Activated CD4-positive, CD25-positive, alpha-beta regulatory T cell treated with anti-CD3 and anti-CD28 coated beads, Interleukin-2, amount 50 U/mL, for 24 hours (primary cell): ENCODE results near the gene ZNF232.
A peak's percentile ranks its signal among the peaks of the same experiment; 100 is the strongest.
"Not testable (repeated sequence)": the region's sequence is repeated elsewhere in the genome, so short reads cannot be mapped to it uniquely, and the experiment has no call there.

Source experiments
- ATAC-seq, 2 donors: fragments of 150-1000 bp; cut with Tn5 transposase; one replicate each; pipeline ENCODE4 v1.10.0; 2021; ENCODE audit warnings: mild to moderate bottlenecking in 1 of 2, moderate library complexity in 1 of 2

Gene ZNF232

GRCh38 chr17:5129770-5130169 is 18.1 kb upstream of the ZNF232 start:
- ATAC-seq = not testable (repeated sequence)

DNA sequence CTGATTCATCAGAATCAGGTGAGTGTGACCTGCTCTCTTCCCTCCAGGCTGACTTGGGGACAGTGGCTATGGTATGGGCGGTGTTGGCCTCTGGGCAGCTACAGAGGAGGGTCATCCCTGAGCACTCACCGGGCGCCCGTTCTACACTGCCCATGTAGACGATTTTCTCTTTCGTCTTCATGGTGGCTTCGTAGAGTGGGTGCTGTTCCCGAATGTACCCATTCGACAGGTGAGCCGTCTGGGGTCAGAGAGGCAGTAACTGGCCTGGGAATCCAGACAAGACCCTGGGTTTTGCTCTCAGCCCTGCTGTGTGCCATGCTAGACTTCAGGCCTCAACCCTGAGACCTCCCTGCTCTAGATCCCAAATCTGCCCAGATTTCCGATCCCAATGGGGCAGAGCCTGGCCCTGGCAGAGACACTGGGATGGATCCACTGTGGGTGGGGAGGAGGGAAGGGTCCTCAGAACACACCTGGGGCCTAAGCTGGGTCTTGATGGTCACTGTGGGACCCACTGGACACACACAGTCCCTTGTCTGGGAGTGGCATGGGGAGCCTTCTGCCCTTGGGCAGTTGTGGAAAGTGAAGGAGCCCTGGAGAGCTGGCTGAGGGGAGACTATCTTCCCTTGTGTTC is 17.3 kb upstream of the ZNF232 start:
- no peak for ATAC-seq

- not testable (repeated sequence) for ATAC-seq
These were observed 16.7 kb upstream of the ZNF232 start for GRCh38 chr17:5128387-5128786.

DNA sequence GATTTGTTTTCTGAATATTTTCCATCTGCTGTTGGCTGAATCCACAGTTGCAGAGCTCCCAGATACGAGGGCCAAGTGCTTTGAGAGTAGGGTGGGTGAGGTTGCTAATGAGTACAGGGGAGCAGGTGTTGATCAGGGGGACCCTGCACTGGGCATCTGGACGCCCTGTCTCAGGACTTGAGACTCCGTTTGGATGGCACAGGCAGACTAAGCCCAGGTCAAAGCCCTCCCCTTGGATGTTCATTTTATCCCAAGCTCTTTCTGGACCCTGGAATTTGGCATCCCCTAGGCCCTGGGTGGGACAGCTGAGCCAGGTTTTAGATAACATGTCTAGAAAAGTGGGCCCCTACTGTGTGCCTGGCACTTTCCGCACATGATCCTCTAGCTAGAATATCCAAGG is 16.2 kb upstream of the ZNF232 start:
- no peak for ATAC-seq

DNA sequence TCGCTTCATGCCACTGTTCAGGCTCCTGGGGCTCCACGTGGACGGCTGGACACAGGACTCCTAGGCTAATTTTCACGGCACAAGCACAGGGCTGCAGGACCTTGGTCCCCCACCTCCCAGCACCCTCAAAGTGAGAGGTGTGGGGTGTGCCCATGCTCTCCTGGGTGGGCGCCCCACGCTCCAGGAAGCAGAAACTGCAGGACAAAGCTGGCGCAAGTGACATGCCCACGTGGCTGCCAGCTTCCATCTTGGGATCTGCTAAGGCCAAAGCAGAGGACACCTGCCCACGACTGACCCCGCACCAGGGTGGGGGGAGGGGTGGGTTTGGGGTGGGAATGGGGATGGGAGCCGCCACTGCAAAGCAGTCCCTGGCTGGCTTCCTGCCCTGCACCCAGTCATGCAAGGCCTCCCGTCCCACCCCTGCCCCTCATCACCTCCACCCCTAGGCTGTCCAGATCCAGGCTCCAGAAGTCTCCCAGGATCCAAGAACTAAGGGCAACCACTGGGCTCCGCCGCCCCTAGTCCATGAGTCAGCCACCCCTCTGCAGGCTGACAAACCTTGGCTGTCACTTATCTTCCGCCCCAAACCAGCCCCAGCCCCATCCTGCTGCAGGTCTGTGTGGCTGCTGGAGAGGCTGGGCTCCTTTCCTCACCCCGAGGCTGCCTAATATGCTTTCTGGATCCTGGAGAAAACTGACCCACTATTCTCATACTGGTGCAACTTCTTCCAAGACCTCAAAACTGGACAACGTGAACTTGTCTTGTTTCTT is 15.2 kb upstream of the ZNF232 start:
- no peak for ATAC-seq

- ATAC-seq = not testable (repeated sequence)
These were observed 13.2 kb upstream of the ZNF232 start for GRCh38 chr17:5124896-5125295.

DNA sequence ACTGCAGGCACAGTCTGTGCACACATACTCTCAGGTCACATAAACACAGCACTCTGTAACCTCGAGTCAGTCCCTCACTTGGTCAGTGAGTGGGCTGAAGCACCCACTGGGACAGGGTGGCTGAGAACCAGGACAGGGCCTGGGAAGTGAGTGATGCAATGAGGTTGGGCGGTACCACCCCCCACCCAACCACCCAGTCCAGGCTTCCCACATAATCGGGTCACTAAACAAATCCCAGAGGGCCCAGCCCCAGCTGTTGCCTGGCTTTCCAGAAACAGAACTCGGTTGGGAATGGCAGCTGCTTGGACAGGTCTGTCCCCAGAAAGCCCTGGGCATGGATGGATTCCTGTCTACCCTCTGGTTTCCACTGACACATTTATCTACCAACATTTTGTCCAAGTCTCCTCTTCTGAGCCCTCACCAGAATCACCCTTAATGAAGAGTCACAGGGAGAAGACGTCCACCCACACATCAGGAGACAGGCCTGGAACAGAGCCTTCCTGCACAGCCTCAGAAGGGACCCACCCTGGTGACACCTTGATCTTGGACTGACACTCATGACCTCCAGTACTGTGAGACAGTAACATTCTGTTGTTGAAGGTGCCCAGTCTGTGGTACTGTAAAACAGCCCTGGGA is 12.6 kb upstream of the ZNF232 start:
- ATAC-seq = not testable (repeated sequence)

DNA sequence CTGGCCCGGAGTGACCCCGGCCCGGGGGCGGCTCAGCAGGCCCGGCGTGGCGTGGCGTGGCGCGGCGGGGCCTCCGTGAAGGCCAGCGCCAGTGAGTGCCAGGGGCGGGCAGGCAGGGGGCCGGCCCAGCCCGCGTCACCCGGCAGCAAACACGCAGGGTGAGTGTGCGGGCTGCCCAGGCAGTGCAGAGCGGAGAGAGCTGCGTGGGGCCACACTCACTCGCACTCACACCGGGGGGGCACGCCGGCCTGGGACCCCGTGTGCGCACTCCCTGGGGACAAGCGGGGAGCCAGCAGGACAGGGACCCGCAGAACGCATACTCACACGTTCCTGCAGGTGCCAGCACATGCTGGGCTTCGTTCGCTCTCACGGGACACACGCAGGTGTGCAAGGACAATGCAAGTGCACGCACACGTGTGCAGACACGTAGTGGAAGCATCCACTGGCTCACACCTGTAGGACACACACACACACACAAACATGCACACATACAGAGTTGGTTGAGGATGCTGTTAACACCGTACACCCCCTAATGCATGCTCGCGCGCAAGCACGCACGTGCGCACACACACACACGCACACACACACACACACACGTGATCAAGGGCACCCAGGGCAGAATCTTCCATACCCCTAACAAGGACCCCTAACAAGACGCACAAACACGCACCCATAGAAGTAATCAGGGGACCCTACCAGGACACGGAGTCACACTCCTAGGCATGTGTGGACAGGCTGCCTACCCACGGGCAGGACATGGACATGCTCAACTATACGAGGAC is 11.9 kb upstream of the ZNF232 start:
- no peak for ATAC-seq

GRCh38 chr17:5122586-5123342 is 11.1 kb upstream of the ZNF232 start:
- ATAC-seq = no peak

- ATAC-seq = not testable (repeated sequence)
These were observed 10.4 kb upstream of the ZNF232 start for GRCh38 chr17:5122056-5122455.

DNA sequence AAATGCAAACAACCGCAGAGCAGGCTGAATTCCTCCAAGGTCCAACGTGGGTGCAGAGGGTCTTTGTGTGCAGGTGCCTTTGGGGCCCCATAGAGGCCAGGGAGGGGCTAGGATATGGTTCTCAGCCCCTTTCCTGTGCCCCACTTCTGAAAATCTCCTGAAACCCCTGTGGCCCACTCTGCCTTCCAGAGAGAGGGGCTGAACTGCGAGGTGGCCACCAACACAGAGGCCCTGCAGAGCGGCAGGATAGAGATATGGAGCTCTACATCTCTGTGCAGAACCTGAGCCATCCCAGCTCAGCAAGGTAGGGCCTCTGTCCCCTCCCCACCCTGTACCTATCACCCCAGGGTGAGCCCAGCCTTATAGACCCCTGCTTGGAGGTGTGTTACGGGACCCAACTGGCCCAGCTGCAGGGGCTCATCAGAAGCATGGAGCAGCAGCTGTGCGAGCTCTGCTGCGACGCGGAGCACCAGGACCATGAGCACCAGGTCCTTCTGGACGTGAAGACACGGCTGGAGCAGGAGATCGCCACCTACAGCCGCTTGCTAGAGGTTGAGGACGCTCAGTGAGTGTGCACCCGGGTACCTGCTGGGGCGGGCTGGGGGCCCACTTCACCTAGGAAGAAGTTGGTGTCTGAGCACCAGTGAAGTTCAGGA is 9.6 kb upstream of the ZNF232 start:
- ATAC-seq = no peak

DNA sequence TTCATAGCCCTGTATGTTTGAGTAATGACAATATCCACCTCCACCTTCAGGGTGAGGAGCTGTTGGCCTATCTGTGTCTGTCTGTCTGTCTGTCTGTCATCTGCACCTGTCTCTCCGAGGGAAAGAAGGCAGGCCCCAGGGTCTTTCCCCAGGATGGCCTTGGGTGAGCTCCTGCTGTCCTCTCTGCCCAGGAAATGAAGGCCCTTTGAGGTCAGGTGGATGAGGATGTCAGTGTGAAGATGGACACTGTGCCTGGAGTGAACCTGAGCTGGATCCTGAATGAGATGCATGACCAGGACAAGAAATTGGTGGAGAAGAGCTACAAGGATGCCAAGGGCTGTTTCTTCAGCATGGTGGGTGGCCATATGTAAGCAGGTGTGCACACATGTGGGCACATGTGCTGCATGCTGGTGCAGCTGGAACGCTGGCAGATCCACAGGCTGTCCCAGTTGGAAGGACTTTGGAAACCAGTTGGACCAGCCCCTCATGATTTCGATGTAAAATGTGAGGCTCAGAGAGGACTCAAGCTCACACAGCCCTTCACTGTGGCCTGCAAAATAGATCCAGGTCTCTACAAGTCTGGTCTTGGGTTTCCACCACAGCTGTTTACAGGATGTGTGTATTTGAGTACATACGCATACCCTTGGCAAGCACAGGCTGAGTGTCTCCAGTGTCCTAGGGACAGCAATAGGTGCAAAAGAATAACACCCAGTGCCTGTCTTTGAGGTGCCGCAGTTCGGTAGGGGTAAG is 8.9 kb upstream of the ZNF232 start:
- not testable (repeated sequence) for ATAC-seq

GRCh38 chr17:5120036-5120435 is 8.4 kb upstream of the ZNF232 start:
- ATAC-seq = no peak

- no peak for ATAC-seq
These were observed 6.5 kb upstream of the ZNF232 start for GRCh38 chr17:5118219-5118618.

DNA sequence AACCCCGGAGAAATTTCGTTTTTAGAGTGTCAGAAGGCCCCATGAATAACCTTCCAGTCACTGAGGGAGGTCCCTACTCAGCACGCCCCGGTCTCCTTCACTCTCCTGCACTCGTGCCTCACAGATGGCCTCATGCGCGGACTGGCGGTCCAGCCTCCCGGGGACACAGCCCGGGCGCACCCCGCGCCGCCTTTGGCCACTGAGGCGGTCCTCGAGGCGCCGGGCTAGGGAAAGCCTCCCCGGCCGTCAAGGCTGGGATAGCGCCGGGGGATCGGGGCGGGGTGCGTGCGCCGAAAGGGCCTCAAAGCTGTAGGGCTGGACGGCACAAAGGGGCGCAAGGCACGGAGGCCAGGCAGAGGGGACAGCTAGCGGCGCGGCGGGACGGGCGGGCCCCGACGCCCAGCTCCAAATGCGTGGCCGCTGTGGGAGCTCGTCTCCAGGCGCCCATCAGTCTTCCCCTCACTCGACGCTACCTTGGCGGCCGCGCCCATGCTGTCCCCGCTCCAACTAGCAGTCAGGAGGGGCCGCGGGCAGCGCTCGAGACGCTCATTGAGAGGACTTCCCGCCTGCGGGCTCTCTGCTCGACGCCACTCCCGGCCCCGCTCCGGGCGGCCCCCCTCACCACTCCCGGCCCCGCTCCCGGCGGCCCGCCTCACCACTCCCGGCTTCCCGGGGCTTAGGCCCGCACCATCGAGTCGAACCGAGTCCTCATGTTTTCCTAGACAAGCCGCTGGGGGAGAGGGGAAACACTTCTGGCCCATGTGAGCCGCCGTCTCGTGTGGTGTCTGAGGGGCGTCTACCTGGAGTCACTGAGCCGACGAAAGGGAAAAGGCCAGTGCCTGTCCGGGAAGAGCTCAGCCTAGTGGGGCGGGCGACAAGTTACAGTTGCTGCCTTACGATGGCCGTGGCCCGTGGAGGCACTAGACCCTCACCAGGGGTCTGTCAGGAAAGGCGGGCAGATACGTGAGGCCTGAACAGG is 4.3 kb upstream of the ZNF232 start, which contains the start of gene USP6:
USP6 (plus strand) TSS at position 360 of the 979 bp plus-strand sequence. CDS start 14,336 bp downstream, outside the sequence.
- ATAC-seq = no peak

DNA sequence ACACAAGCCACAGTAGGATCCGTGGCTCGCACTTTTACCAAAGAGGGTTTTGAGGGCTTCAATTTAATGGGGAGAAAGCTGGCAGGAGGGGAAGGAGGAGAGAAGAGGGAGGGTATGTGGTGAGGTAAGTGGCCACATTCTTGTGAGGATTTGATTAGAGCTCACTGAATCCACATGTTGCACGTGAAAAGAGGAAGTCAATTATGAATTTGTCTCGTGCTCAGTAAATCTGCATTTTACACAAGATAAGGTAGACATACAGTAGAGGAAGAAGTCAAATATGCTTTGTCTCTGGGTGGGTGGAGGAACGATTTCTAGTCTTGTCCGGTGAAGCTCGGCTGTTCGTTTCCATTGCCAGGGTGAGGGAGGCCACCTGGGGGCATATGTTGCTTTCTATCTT is 862 bp downstream of the ZNF232 start:
- no peak for ATAC-seq

GRCh38 chr17:5100832-5101231 is 10.8 kb downstream of the ZNF232 start:
- ATAC-seq = no peak

GRCh38 chr17:5099271-5099670 is 12.4 kb downstream of the ZNF232 start:
- ATAC-seq = no peak

DNA sequence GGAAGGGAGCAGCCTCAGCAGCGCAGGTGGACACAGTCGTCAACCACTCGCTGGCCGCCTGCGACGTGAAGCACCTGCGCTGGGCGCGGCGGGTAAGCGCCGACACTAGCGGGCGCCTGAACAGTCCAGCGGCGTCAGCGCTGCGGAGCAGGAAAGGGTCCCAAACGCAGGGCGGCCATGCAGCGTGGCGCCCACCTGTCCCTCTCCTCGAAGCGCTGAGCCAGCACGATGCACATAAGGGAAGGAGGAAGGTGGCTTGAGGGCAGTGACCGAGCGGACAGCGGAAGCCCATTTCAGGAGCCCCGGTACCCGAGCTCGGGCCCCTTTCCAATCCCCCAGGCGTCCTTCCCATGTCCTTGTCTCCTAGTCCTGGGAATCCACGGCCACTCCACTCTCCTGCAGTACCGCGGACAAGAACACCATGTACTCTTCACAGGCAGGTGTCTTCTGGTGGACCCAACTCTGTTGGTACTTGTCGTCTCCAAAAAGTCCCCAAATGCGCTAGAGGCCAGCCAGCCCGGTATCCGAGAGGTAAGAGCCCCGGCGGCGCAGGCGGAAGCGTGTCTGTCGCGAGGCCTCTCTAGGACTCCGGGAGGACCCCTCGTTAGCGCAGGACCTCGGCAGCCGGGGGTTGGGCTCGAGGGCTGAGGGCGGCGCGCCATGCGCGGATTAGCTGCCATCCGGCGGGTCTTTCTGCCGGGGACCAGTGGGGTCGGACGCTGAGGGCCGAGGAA is 14.4 kb downstream of the ZNF232 start:
- peak; percentile 53 to 79 for ATAC-seq
